BJ (cell line): ENCODE results near the gene DBI. TPM values are rescaled to one million over a fixed set of nuclear protein-coding genes. Genes with fewer than 3 reads are reported as not detected.
"Not testable (repeated sequence)": the region's sequence is repeated elsewhere in the genome, so short reads cannot be mapped to it uniquely, and the experiment has no call there.

Source experiments
- CTCF ChIA-PET: fragments of 350-600 bp; formaldehyde crosslinking; extraction: SDS; loops from one replicate; lab custom pipeline; 2021; ENCODE audit warnings: antibody characterized with exemption, inconsistent platforms; lab: Yijun Ruan, JAX
- POLR2A ChIA-PET: fragments of 300-600 bp; sonication (Branson Sonifier 250); formaldehyde crosslinking; extraction: SDS; loops from one replicate; lab custom pipeline; 2021; ENCODE audit warnings: antibody characterized with exemption; lab: Charles Lee
- DNase-seq: peaks from one replicate; pipeline ENCODE4 v3.0.0-alpha.2; 2011; ENCODE audit warnings: low read depth
- H3K27me3 ChIP-seq: 2 replicates; pipeline ENCODE4 v1.6.0; 2011; ENCODE audit warnings: low read length; ENCODE audit not compliant: control insufficient read depth, insufficient read depth
- H3K36me3 ChIP-seq: 2 replicates; pipeline ENCODE4 v1.5.1; 2011; ENCODE audit warnings: low read length; ENCODE audit not compliant: control insufficient read depth, insufficient read depth
- H3K4me3 ChIP-seq: 2 replicates; pipeline ENCODE4 v1.5.1; 2011; ENCODE audit warnings: low read depth, mild to moderate bottlenecking, control low read depth, low read length
- polyA plus RNA-seq: library from polyadenylated mRNA; depleted of rRNA; stranded (reverse); fragments of >200 nt; gene quantifications from 2 replicates; pipeline ENCODE4 v1.2.3, GENCODE V29; 2011
- TF ChIP-seq, protein P1 (sequence below): IDR thresholded peaks from 2 replicates; pipeline ENCODE4 v1.5.1; 2011; ENCODE audit warnings: low read depth, mild to moderate bottlenecking, control low read depth, inconsistent platforms, low read length, moderate library complexity; ENCODE audit not compliant: insufficient read depth

The DBI gene
- polyA plus RNA-seq, 1 experiment, result 104 TPM

- TF ChIP-seq, protein P1, sequence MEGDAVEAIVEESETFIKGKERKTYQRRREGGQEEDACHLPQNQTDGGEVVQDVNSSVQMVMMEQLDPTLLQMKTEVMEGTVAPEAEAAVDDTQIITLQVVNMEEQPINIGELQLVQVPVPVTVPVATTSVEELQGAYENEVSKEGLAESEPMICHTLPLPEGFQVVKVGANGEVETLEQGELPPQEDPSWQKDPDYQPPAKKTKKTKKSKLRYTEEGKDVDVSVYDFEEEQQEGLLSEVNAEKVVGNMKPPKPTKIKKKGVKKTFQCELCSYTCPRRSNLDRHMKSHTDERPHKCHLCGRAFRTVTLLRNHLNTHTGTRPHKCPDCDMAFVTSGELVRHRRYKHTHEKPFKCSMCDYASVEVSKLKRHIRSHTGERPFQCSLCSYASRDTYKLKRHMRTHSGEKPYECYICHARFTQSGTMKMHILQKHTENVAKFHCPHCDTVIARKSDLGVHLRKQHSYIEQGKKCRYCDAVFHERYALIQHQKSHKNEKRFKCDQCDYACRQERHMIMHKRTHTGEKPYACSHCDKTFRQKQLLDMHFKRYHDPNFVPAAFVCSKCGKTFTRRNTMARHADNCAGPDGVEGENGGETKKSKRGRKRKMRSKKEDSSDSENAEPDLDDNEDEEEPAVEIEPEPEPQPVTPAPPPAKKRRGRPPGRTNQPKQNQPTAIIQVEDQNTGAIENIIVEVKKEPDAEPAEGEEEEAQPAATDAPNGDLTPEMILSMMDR, result no peak
- H3K36me3 ChIP-seq, result peaks cover 19% of the 10 kb centered on the region
- CTCF ChIA-PET, result interaction anchor here (0.6 kb wide), 1 partner anchor 115 kb away, joined by 3 read pairs; no protein-coding TSS in a partner anchor
- H3K27me3 ChIP-seq, result no peaks in the 10 kb centered on the region
- no peak for DNase-seq
- POLR2A ChIA-PET, result no interaction called here
- no peak overlapping the region for H3K4me3 ChIP-seq
Observed at GRCh38 chr2:119369845-119370244, 3.1 kb downstream of the DBI start.

- ChIA-PET CTCF (interaction anchor here (0.7 kb wide), 1 partner anchor 70 kb away, joined by 3 read pairs; no protein-coding TSS in a partner anchor), POLR2A (no interaction called here)
- H3K27me3 ChIP-seq, result no peaks in the 10 kb centered on the region
- DNase-seq, result no peak
- H3K36me3 ChIP-seq, result peaks cover 19% of the 10 kb centered on the region
- TF ChIP-seq, protein P1, result no peak
- no peak overlapping the region for H3K4me3 ChIP-seq
Observed at GRCh38 chr2:119371111-119371510, 4.3 kb downstream of the DBI start.

GRCh38 chr2:119372778-119373568, 6.2 kb downstream of the DBI start:
- CTCF ChIA-PET, result no interaction called here
- 0 out of 2 replicates have a peak, but pooled peaks cover 1% of the 10 kb centered on the region for H3K27me3 ChIP-seq
- no peak for DNase-seq
- POLR2A ChIA-PET, result no interaction called here
- no peak overlapping the region for H3K4me3 ChIP-seq
- H3K36me3 ChIP-seq, result peaks cover 19% of the 10 kb centered on the region
- TF ChIP-seq, protein P1, result no peak

- H3K27me3 ChIP-seq, H3K4me3 ChIP-seq, DNase-seq, POLR2A ChIA-PET: not testable (repeated sequence)
- H3K36me3 ChIP-seq, result peaks cover 19% of the 10 kb centered on the region
- CTCF ChIA-PET, result interaction anchor here (0.7 kb wide), 1 partner anchor 1698 kb away, joined by 3 read pairs; no protein-coding TSS in a partner anchor
Observed at GRCh38 chr2:119373907-119374745, 7.3 kb downstream of the DBI start.

DNA sequence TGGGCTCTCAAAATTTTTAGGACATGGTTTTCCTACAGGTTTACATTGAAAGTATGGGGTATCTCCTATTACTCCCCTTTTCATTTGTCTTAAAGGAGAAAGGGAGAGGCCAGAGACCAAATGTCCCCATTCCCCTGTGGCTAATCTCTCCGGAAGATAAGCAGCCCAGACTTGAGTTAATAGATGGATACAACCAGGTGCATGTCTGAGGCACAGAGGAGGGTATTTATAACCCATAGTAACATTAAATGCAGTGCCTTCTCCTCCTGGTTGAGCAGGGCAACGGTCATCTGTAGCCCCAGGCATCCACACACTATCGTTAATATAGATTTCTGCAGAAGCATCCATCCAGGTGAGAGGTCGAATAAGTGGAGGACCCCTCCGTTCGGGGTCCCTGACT, 9.6 kb downstream of the DBI start:
- H3K4me3 ChIP-seq, H3K27me3 ChIP-seq, CTCF ChIA-PET, DNase-seq, POLR2A ChIA-PET: not testable (repeated sequence)
- peaks cover 14% of the 10 kb centered on the region for H3K36me3 ChIP-seq

DNA sequence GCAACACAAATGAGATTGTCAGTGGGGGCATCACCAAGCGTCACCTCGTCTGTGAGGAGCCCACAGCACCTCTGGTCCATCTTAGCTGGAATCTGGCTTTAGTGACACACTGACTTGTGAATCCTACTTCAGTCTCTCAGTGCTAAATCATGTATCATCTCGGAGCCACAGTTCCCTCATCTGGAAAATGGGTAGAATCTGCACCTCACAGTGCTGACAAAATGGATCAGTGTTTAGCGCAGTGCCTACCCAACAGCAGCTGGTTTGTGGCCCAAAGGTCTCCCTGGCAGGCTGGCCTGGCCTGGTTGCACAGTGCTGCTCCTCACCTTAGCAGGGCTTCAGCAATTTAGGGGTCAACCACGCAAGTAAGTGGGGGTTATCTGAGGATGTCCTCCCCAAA, 10.0 kb downstream of the DBI start:
- TF ChIP-seq, protein P1, result no peak
- CTCF ChIA-PET, result no interaction called here
- no peak overlapping the region for H3K4me3 ChIP-seq
- DNase-seq, result no peak
- H3K36me3 ChIP-seq, result peaks cover 12% of the 10 kb centered on the region
- POLR2A ChIA-PET, result no interaction called here
- H3K27me3 ChIP-seq, result 0 out of 2 replicates have a peak, but pooled peaks cover 2% of the 10 kb centered on the region
